ENCODE data around the gene SOX6. TPM values are rescaled to one million over a fixed set of nuclear protein-coding genes. Genes with fewer than 3 reads are reported as not detected.
"Not testable (repeated sequence)": the region's sequence is repeated elsewhere in the genome, so short reads cannot be mapped to it uniquely, and the experiment has no call there.

The SOX6 gene
- total RNA-seq, 1 experiment from 2014 or later, result 18.5 TPM

- peak; percentile 52 to 79 for DNase-seq (ENCODE audit: low read depth in 1 of 2, low spot score in 2 of 2)
- no peaks in the 10 kb centered on the region for H3K9me3 ChIP-seq (replicated peaks)
Observed at GRCh38 chr11:16148301-16148931, 207.9 kb downstream of the SOX6 start.

GRCh38 chr11:16146980-16147379 is 209.4 kb downstream of the SOX6 start:
- H3K4me1 ChIP-seq (replicated peaks), result peaks cover 35% of the 10 kb centered on the region
- H3K4me3 ChIP-seq; H3K9me3 ChIP-seq (replicated peaks); DNase-seq (ENCODE audit: low read depth in 1 of 2, low spot score in 2 of 2); H3K27ac ChIP-seq; H3K27me3 ChIP-seq (replicated peaks); H3K36me3 ChIP-seq: not testable (repeated sequence)

More at GRCh38 chr11:16148301-16148931, 207.9 kb downstream of the SOX6 start:
- Histone ChIP-seq H3K4me1 (replicated peaks) (peaks cover 42% of the 10 kb centered on the region), H3K27ac (peak overlapping the region; percentile 54), H3K4me3 (no peak overlapping the region), H3K27me3 (replicated peaks) (no peaks in the 10 kb centered on the region), H3K36me3 (no peaks in the 10 kb centered on the region)

GRCh38 chr11:16141614-16142013 is 214.7 kb downstream of the SOX6 start:
- not testable (repeated sequence) for H3K9me3 ChIP-seq (replicated peaks); H3K36me3 ChIP-seq; DNase-seq (ENCODE audit: low read depth in 1 of 2, low spot score in 2 of 2); H3K4me3 ChIP-seq; H3K27ac ChIP-seq; H3K4me1 ChIP-seq (replicated peaks); H3K27me3 ChIP-seq (replicated peaks)

- H3K4me3 ChIP-seq; H3K36me3 ChIP-seq; H3K27me3 ChIP-seq (replicated peaks); H3K27ac ChIP-seq; H3K9me3 ChIP-seq (replicated peaks); H3K4me1 ChIP-seq (replicated peaks); DNase-seq (ENCODE audit: low read depth in 1 of 2, low spot score in 2 of 2): not testable (repeated sequence)
Observed at GRCh38 chr11:16141162-16141561, 215.2 kb downstream of the SOX6 start.

- Histone ChIP-seq H3K9me3 (replicated peaks) (0 out of 2 replicates have a peak, but pooled peaks cover 4% of the 10 kb centered on the region), H3K27ac (no peak overlapping the region), H3K4me1 (replicated peaks) (no peaks in the 10 kb centered on the region), H3K4me3 (no peak overlapping the region), H3K36me3 (no peaks in the 10 kb centered on the region), H3K27me3 (replicated peaks) (no peaks in the 10 kb centered on the region)
- DNase-seq (ENCODE audit: low read depth in 1 of 2, low spot score in 2 of 2), result no peak
Observed at GRCh38 chr11:16136792-16137390, 219.5 kb downstream of the SOX6 start.

- Histone ChIP-seq H3K4me3 (no peak overlapping the region), H3K27ac (no peak overlapping the region), H3K4me1 (replicated peaks) (no peaks in the 10 kb centered on the region), H3K27me3 (replicated peaks) (no peaks in the 10 kb centered on the region), H3K36me3 (no peaks in the 10 kb centered on the region), H3K9me3 (replicated peaks) (0 out of 2 replicates have a peak, but pooled peaks cover 4% of the 10 kb centered on the region)
- DNase-seq (ENCODE audit: low read depth in 1 of 2, low spot score in 2 of 2), result no peak
Observed at GRCh38 chr11:16133867-16134266, 222.5 kb downstream of the SOX6 start.

DNA sequence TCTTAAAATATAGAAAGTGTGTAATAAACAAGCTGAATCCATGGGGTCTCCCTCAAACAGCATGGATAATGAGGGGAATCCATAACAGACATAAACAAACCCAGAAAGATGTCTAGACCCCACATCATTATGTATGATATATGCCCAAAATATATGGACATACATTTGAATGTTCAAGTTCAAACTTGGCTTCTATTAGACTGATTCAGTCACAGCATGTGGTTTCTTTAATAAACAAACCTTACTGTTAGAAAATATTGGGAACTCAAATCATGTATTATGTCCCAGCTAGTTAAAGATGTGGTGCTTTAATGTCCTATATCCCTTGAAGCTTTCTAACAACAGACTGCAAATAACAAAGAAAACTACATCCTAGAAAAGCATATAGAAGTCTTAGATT is 228.6 kb downstream of the SOX6 start:
- no peak overlapping the region for H3K4me3 ChIP-seq
- H3K36me3 ChIP-seq, result no peaks in the 10 kb centered on the region
- H3K27me3 ChIP-seq (replicated peaks), result no peaks in the 10 kb centered on the region
- H3K27ac ChIP-seq, result no peak overlapping the region
- H3K4me1 ChIP-seq (replicated peaks), result peaks cover 8% of the 10 kb centered on the region
- DNase-seq (ENCODE audit: low read depth in 1 of 2, low spot score in 2 of 2), result no peak
- H3K9me3 ChIP-seq (replicated peaks), result no peaks in the 10 kb centered on the region

- Histone ChIP-seq H3K9me3 (replicated peaks) (no peaks in the 10 kb centered on the region), H3K36me3 (no peaks in the 10 kb centered on the region), H3K27ac (no peak overlapping the region), H3K4me1 (replicated peaks) (peaks cover 8% of the 10 kb centered on the region), H3K4me3 (no peak overlapping the region), H3K27me3 (replicated peaks) (no peaks in the 10 kb centered on the region)
- peak in 1 of 2 experiments; percentile 30 for DNase-seq (ENCODE audit: low read depth in 1 of 2, low spot score in 2 of 2)
Observed at GRCh38 chr11:16126362-16126761, 230.0 kb downstream of the SOX6 start.

DNA sequence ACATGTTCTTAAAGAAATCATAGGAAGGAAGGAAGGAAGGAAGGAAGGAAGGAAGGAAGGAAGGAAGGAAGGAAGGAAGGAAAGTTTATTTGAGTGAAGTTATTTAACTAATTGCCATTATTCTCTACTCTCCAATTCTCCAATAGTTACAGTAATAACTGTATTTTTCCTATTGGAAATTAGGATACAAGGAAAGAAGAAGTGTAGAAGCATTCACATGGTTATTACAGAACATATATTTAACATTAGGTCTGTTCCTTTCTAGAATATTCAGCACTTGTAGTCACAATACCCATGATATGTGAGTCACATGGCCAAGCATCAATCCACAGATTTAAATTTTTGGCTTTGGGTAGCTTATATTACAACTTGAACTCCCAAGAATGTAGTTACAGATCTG is 230.6 kb downstream of the SOX6 start:
- H3K4me1 ChIP-seq (replicated peaks), result peaks cover 8% of the 10 kb centered on the region
- H3K36me3 ChIP-seq, result no peaks in the 10 kb centered on the region
- H3K27ac ChIP-seq, result no peak overlapping the region
- no peaks in the 10 kb centered on the region for H3K27me3 ChIP-seq (replicated peaks)
- no peaks in the 10 kb centered on the region for H3K9me3 ChIP-seq (replicated peaks)
- H3K4me3 ChIP-seq, result no peak overlapping the region
- DNase-seq (ENCODE audit: low read depth in 1 of 2, low spot score in 2 of 2), result no peak

- no peaks in the 10 kb centered on the region for H3K9me3 ChIP-seq (replicated peaks)
- H3K4me3 ChIP-seq, result no peak overlapping the region
- DNase-seq (ENCODE audit: low read depth in 1 of 2, low spot score in 2 of 2), result no peak
- no peaks in the 10 kb centered on the region for H3K27me3 ChIP-seq (replicated peaks)
- H3K36me3 ChIP-seq, result no peaks in the 10 kb centered on the region
- H3K4me1 ChIP-seq (replicated peaks), result peaks cover 8% of the 10 kb centered on the region
- H3K27ac ChIP-seq, result no peak overlapping the region
Observed at GRCh38 chr11:16124390-16124789, 232.0 kb downstream of the SOX6 start.

DNA sequence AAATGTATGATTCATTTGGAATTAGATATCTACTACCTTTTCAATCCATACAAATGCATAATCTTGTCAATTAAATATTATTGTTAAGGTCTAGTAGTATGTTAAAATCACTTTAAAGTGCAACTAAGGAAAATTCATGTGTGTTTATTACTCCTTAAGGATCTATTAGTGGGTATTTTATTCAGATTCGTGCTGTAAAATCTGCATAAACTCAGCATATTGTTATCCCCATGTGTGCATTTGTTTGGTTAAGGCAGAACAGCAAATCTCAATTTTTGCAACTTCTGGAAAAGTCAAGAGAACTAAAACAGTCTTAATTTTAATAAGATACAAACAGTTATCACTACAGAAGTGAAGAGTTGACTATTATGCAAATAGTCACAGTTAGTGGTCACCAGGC is 234.5 kb downstream of the SOX6 start:
- Histone ChIP-seq H3K36me3 (no peaks in the 10 kb centered on the region), H3K4me3 (no peak overlapping the region), H3K4me1 (replicated peaks) (peaks cover 8% of the 10 kb centered on the region), H3K27ac (no peak overlapping the region), H3K9me3 (replicated peaks) (no peaks in the 10 kb centered on the region), H3K27me3 (replicated peaks) (no peaks in the 10 kb centered on the region)
- DNase-seq (ENCODE audit: low read depth in 1 of 2, low spot score in 2 of 2), result no peak

GRCh38 chr11:16120008-16120407 is 236.3 kb downstream of the SOX6 start:
- Histone ChIP-seq H3K4me1 (replicated peaks) (no peaks in the 10 kb centered on the region), H3K27me3 (replicated peaks) (no peaks in the 10 kb centered on the region), H3K4me3 (no peak overlapping the region), H3K36me3 (no peaks in the 10 kb centered on the region), H3K9me3 (replicated peaks) (no peaks in the 10 kb centered on the region), H3K27ac (no peak overlapping the region)
- DNase-seq (ENCODE audit: low read depth in 1 of 2, low spot score in 2 of 2), result no peak

- Histone ChIP-seq H3K27me3 (replicated peaks) (no peaks in the 10 kb centered on the region), H3K36me3 (no peaks in the 10 kb centered on the region), H3K27ac (no peak overlapping the region), H3K4me1 (replicated peaks) (no peaks in the 10 kb centered on the region), H3K9me3 (replicated peaks) (no peaks in the 10 kb centered on the region), H3K4me3 (no peak overlapping the region)
- no peak for DNase-seq (ENCODE audit: low read depth in 1 of 2, low spot score in 2 of 2)
Observed at GRCh38 chr11:16117989-16118756, 238.2 kb downstream of the SOX6 start.

Data from SJSA1 (cell line).